Brain microvascular endothelial cell (primary cell): Measurements from ENCODE around the gene RBM19.

Experiments
- DNase-seq: peaks from one replicate; pipeline ENCODE4 v3.0.0-alpha.2; 2020
- H3K27ac ChIP-seq: fragments of 250-450 bp; sonication (Bioruptor Pico); 2 replicates; pipeline ENCODE4 v1.5.1; 2020; ENCODE audit warnings: mild to moderate bottlenecking, moderate library complexity
- H3K27me3 ChIP-seq: fragments of 250-450 bp; sonication (Bioruptor Pico); replicated peaks from 2 replicates; pipeline ENCODE4 v1.5.1; 2020; ENCODE audit warnings: mild to moderate bottlenecking
- H3K36me3 ChIP-seq: fragments of 250-450 bp; sonication (Bioruptor Pico); replicated peaks from 2 replicates; pipeline ENCODE4 v1.5.1; 2020; ENCODE audit warnings: mild to moderate bottlenecking
- H3K4me3 ChIP-seq: 2 replicates; pipeline ENCODE4 v1.5.1; 2011; ENCODE audit warnings: low read depth, mild to moderate bottlenecking, control low read depth, low read length, moderate library complexity
- CTCF ChIP-seq: IDR thresholded peaks from 2 replicates; pipeline ENCODE4 v1.5.1; 2011; ENCODE audit warnings: low read depth, mild to moderate bottlenecking, moderate library complexity, low read length, control low read depth, inconsistent platforms; ENCODE audit errors: missing control alignments
- in situ Hi-C: cut with HindIII; loops from 2 replicates; pipeline ENCODE4 v1.10.0; 2017; ENCODE audit warnings: low sequenced_read_pairs, low pct_ligation_motif_present

Gene RBM19

GRCh38 chr12:113854385-113855142 lies 111.6 kb downstream of the RBM19 start:
- TF ChIP-seq CTCF, result no peak
- DNase-seq, result no peak
- no peak overlapping the region for H3K4me3 ChIP-seq
- in situ Hi-C loops, result no loop called here
- no peak overlapping the region for H3K27ac ChIP-seq
- no peaks in the 10 kb centered on the region for H3K27me3 ChIP-seq
- no peaks in the 10 kb centered on the region for H3K36me3 ChIP-seq

GRCh38 chr12:113853491-113853890 lies 112.6 kb downstream of the RBM19 start:
- H3K27ac ChIP-seq, result no peak overlapping the region
- in situ Hi-C loops, result no loop called here
- H3K4me3 ChIP-seq, result no peak overlapping the region
- no peak for TF ChIP-seq CTCF
- no peaks in the 10 kb centered on the region for H3K27me3 ChIP-seq
- DNase-seq, result no peak
- H3K36me3 ChIP-seq, result no peaks in the 10 kb centered on the region

- in situ Hi-C loops, result no loop called here
- Histone ChIP-seq H3K27ac (no peak overlapping the region), H3K4me3 (no peak overlapping the region), H3K36me3 (no peaks in the 10 kb centered on the region), H3K27me3 (no peaks in the 10 kb centered on the region)
- DNase-seq, result no peak
- TF ChIP-seq CTCF, result no peak
These were observed 113.2 kb downstream of the RBM19 start for GRCh38 chr12:113852695-113853490.

- in situ Hi-C loops, result no loop called here
- DNase-seq, result no peak
- H3K27me3 ChIP-seq, result no peaks in the 10 kb centered on the region
- H3K36me3 ChIP-seq, result no peaks in the 10 kb centered on the region
- H3K4me3 ChIP-seq, result no peak overlapping the region
- no peak overlapping the region for H3K27ac ChIP-seq
- no peak for TF ChIP-seq CTCF
These were observed 113.9 kb downstream of the RBM19 start for GRCh38 chr12:113852264-113852663.

GRCh38 chr12:113850309-113851056 lies 115.6 kb downstream of the RBM19 start:
- Histone ChIP-seq H3K36me3 (no peaks in the 10 kb centered on the region), H3K27me3 (no peaks in the 10 kb centered on the region), H3K4me3 (no peak overlapping the region), H3K27ac (no peak overlapping the region)
- in situ Hi-C loops, result no loop called here
- DNase-seq, result no peak
- TF ChIP-seq CTCF, result no peak
